Activated CD8-positive, alpha-beta memory T cell treated with anti-CD3 and anti-CD28 coated beads for 1 hour (primary cell): ENCODE data around the gene FHIT.

Experiments
- DNase-seq, 2 donors: peaks; one replicate each; pipeline ENCODE4 v3.0.0-alpha.2; 2020; ENCODE audit warnings: low read depth in 1 of 2; ENCODE audit errors: extremely low read depth in 1 of 2

The FHIT gene

GRCh38 chr3:60269377-60269776, 981.9 kb downstream of the FHIT start:
- DNase-seq = no peak

- no peak for DNase-seq
These were observed 983.1 kb downstream of the FHIT start for GRCh38 chr3:60268123-60268522.

GRCh38 chr3:60266444-60266843, 984.8 kb downstream of the FHIT start:
- DNase-seq = no peak

- no peak for DNase-seq
These were observed 988.1 kb downstream of the FHIT start for GRCh38 chr3:60263191-60263590.

- no peak for DNase-seq
These were observed 988.7 kb downstream of the FHIT start for GRCh38 chr3:60262546-60262945.

- no peak for DNase-seq
These were observed 990.7 kb downstream of the FHIT start for GRCh38 chr3:60260546-60260945.

- DNase-seq = no peak
These were observed 1000.4 kb downstream of the FHIT start for GRCh38 chr3:60250810-60251209.

GRCh38 chr3:60250206-60250605, 1001.0 kb downstream of the FHIT start:
- no peak for DNase-seq

GRCh38 chr3:60246361-60246760, 1004.9 kb downstream of the FHIT start:
- no peak for DNase-seq

- DNase-seq = no peak
These were observed 1007.8 kb downstream of the FHIT start for GRCh38 chr3:60243456-60243855.

- no peak for DNase-seq
These were observed 1010.8 kb downstream of the FHIT start for GRCh38 chr3:60240492-60240891.

- DNase-seq = no peak
These were observed 1012.7 kb downstream of the FHIT start for GRCh38 chr3:60238550-60238949.

GRCh38 chr3:60229502-60229901, 1021.8 kb downstream of the FHIT start:
- no peak for DNase-seq

- DNase-seq = no peak
These were observed 1022.4 kb downstream of the FHIT start for GRCh38 chr3:60228823-60229222.

GRCh38 chr3:60226912-60227311, 1024.3 kb downstream of the FHIT start:
- no peak for DNase-seq

GRCh38 chr3:60225848-60226247, 1025.4 kb downstream of the FHIT start:
- no peak for DNase-seq

- no peak for DNase-seq
These were observed 1030.5 kb downstream of the FHIT start for GRCh38 chr3:60220768-60221167.

- no peak for DNase-seq
These were observed 1031.8 kb downstream of the FHIT start for GRCh38 chr3:60219501-60219900.

- no peak for DNase-seq
These were observed 1033.9 kb downstream of the FHIT start for GRCh38 chr3:60217156-60217911.

- DNase-seq = no peak
These were observed 1034.7 kb downstream of the FHIT start for GRCh38 chr3:60216462-60217075.

GRCh38 chr3:60215946-60216345, 1035.3 kb downstream of the FHIT start:
- no peak for DNase-seq

- DNase-seq = no peak
These were observed 1043.3 kb downstream of the FHIT start for GRCh38 chr3:60207905-60208304.

GRCh38 chr3:60206206-60206605, 1045.0 kb downstream of the FHIT start:
- DNase-seq = no peak
